GM12891 (cell line): ENCODE results near the gene KRT78.

Experiments used
- POLR2A ChIP-seq: IDR thresholded peaks from 2 replicates; pipeline ENCODE4 v1.6.1; 2011; ENCODE audit warnings: low read depth, low read length, control low read depth
- POLR2AphosphoS5 ChIP-seq: IDR thresholded peaks from 2 replicates; pipeline ENCODE4 v1.6.1; 2011; ENCODE audit warnings: low read depth, low read length, control low read depth
- SPI1 ChIP-seq: IDR thresholded peaks from 2 replicates; pipeline ENCODE4 v1.6.1; 2011; ENCODE audit warnings: low read depth, low read length, control low read depth
- TAF1 ChIP-seq: IDR thresholded peaks from 2 replicates; pipeline ENCODE4 v1.6.1; 2011; ENCODE audit warnings: low read depth, low read length, control low read depth

DNA sequence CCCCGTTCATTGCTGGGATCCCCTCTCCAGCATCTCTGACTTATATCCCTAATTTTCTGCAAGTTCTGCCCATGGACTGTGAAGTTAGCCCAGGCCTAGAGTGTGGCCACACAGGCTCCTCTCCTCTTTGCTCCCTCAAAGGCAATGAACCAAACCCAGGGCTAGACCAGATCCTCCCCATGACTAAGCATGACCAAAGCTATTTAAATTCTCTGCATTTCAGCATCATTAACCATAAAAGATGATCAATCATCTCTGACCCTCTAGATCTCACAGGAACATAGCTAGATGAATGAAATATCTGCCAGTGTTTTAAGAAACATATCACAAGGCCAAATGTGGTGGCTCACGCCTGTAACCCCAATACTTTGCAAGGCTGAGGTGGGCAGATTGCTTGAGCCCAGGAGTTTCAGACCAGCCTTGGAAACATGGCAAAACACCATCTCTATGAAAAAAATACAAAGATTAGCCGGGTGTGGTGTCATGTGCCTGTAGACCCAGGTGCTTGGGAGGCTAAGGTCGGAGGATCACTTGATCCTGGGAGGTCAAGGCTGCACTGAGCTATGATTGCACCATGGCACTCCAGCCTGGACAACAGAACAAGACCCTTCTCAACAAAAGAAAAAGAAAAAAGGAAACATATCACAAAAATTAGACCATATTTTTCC, 50.7 kb downstream of the KRT78 start:
- no peak for TF ChIP-seq POLR2AphosphoS5
- TF ChIP-seq POLR2A, result no peak
- no peak for TF ChIP-seq SPI1
- no peak for TF ChIP-seq TAF1
